Stimulated activated CD8-positive, alpha-beta memory T cell treated with anti-CD3 and anti-CD28 coated beads, Interleukin-15, amount 100 ng/mL, for 24 hours (primary cell): ENCODE measurements around the gene STAC2.
A peak's percentile ranks its signal among the peaks of the same experiment; 100 is the strongest.

ENCODE experiments used
- DNase-seq: peaks from one replicate; pipeline ENCODE4 v3.0.0-alpha.2; 2020; ENCODE audit warnings: low read depth

STAC2 gene

DNA sequence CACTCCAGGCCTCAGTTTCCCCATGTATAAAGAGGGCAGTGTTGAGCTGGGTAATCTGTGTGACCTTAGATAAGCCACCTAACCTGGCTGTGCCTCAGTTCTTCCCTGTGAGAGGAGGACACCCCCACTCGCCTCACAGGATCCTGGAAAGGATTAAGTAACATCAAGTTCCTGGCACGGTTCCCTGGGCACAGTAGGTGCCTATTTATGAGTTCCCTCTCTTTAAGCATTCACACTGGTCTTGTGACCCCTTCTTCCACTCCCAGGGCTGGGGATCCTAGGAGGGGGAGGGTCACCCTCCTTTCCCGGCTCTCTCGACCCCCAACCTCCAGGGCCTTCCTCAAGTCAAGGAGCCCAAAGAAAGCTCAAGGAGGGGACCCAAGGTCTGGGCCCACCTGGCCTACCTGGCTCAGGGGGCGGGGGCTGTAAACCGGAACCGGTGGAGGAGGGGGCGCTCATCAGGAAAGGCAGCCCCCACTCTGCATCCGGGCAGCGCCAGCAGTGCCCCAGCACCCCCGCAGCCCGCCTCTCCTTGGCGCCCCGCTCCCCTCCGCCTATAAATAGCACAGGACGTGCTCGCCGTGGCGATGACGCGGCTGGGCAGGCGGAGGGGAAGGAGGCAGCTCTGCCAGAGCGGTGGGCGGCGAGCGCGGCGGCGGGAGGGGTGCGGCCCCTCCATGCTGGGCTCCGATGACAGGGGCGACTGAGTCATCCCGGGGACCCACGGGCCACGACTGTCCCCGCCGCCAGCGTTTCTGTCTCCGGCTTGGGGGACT is 16.2 kb downstream of the STAC2 start:
- DNase-seq: peak; percentile 38

DNA sequence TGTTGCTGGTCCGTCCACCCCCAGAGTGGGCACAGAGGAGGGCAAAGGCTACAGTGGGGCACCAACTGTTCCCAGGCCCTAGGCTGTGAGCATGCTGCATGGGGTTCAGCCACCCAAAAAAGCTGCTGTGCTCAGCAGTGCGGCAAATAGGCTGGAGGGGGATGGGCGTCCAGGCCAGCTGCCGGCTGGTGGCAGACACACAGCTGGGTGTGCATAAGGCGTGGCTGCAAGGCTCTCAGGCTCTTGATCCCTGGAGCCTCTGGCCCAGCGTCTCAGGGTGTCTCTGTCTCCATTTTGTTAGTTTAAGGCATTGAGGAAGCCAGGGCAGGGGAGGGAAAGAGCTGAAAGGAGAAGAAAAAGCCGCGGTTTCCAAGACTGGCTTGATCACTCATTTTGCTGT is 16.9 kb downstream of the STAC2 start:
- no peak for DNase-seq

GRCh38 chr17:39208136-39208535 is 17.6 kb downstream of the STAC2 start:
- DNase-seq: no peak

DNA sequence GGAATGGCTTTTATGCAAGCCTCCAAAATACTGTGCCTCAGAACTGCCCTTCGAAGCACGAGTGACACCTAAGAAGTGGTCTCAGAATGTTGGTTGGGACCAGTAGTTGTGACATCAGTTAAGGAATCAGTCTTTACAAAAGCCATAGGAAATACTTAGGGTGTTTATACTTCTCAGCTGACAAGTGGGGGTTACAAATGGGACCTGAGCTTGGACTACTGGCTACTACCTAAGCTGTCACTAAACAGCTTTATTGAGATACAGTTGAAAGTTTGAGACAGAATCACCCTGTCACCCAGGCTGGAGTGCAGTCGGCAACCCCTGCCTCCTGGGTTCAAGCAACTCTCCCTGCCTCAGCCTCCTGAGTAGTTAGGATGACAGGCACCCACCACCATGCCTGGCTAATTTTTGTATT is 20.6 kb downstream of the STAC2 start:
- no peak for DNase-seq

GRCh38 chr17:39204245-39204644 is 21.5 kb downstream of the STAC2 start:
- no peak for DNase-seq

DNA sequence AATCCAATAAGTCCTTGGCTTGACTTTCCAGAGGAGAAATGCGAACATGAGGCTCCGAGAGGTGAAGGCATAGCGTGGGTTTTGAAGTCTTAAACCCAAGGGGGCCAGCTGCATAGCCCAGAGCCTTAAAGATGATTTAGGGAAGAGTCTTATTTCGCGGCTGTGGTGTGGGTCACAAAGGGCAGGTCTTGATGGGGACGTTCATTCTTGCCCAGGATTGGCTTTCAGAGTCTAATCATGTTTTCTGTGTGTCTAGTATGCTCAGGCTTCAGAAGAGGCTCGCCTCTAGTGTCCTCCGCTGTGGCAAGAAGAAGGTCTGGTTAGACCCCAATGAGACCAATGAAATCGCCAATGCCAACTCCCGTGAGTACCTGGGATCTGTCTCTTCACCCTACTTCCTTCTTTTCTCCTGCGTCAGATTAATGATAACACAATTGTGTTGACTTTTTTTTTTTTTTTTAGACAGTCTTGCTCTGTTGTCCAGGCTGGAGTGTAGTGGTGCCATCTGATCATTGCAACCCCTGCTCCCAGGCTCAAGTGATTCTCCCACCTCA is 24.7 kb downstream of the STAC2 start:
- no peak for DNase-seq

DNA sequence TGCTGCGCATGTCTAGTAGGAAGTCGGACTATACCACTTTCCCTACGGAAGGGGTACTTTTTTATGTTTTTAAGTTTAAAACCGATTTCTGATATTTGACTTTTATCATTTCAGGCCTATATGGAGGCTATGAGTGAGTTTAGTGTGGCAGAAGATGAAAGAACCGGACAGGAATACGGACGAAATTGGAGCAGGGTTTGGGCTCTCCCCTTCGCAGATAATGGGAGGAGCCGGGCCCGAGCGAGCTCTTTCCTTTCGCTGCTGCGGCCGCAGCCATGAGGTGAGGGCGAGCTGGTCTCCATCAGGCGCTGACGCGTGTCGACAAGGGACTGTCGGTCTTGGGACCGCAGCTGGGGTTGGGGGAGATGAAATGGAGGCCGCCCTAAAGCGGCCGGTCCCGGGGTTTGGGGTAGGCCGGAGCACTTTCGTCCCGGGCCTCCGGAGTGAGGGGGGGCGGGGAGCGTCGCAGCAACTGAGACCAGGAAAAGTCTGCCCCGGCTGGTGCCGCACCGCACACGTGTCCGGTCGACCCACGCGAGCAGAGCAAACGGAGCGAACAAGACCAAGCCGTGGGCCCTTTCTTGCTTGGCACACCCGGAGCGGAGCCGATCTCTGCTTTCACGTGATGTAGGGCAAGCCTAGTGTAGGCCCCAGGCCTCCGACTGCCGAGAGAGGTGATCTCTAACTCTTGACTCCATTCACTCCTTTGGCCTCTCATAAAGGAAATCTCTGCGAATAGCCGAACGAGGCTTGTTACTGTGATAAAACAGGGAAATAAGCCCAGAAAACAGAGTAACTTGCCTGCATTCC is 25.5 kb downstream of the STAC2 start, which contains the start of gene RPL19:
Gene RPL19, plus strand, starts transcription at position 214 of the 810 bp plus-strand sequence. Its CDS starts 62 bp downstream, at position 276.
- peak; percentile 64 for DNase-seq

- DNase-seq: peak; percentile 63
Measured at GRCh38 chr17:39199820-39200069, 26.0 kb downstream of the STAC2 start.

GRCh38 chr17:39198186-39198566 is 27.6 kb downstream of the STAC2 start:
- DNase-seq: no peak

DNA sequence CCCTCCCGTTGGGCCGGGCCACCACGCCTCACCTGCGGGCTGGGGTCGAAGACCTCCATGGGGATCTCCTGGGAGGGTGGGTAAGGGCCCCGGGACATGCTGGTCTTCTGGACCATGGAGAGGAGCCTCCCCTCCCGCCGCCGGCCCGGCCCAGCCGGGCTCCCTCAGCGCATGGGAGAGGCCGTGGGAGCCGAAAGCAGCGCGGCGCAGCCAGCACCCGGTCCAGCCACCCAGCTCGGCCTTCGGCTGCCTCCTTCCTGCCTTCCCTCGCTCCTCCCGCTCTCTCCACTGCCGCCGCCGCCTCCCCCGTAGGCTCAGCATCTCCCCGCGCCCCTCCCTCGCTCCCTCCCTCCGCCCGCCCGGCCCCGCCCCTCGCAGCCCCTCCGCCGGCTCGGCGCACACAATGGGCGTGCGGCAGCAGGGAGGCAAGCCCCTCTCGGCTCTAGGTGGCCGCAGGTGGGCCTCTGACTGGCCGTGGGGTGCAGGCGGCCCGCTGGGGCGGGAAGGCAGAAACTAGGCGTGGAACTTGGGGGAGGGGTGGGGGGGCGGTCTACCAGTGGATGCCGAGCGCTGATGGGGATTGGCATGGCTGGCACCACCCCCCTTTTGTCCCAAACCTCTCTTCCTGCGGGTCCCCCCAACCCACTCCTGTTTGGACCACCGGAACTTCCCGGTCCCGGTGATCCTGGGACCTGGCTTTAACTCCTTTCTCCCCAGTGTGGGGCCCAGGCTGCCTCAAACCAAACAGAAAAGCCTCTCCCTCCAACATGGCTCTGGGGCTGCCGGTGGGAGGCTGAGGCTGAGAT is 28.2 kb downstream of the STAC2 start, which contains the start of gene CACNB1:
Gene CACNB1, minus strand, starts transcription at position 290 of the 806 bp plus-strand sequence. Its CDS starts 174 bp downstream, at position 116.
- DNase-seq: peak; percentile 34

GRCh38 chr17:39196808-39197291 is 28.9 kb downstream of the STAC2 start:
- no peak for DNase-seq

DNA sequence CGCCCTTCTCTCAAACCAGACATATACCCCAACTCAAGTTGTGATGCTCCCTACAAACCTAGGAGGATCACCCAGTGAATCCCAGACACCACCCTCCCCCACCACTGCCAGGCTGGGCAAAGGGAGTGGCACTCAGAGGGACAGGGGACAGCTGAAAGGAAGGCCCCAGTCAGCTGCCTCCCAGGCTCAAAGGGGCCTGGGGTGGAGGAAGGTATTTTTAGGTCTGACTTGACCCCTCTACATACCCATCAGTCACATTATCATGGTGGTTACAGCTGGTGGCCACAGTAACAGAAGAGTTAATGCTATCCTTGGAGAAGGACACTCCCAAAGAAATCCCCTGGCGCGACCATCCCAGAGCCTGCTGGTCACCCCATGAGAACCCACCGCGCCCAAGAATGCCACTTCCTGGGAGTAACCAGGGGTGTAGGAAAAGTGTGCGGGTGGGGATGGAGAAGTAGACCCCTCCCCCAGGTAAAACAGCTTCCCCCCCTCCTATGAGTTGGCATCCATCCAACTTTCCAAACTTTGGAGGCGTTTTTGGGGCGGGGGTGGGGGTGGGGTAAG is 29.4 kb downstream of the STAC2 start:
- no peak for DNase-seq

DNA sequence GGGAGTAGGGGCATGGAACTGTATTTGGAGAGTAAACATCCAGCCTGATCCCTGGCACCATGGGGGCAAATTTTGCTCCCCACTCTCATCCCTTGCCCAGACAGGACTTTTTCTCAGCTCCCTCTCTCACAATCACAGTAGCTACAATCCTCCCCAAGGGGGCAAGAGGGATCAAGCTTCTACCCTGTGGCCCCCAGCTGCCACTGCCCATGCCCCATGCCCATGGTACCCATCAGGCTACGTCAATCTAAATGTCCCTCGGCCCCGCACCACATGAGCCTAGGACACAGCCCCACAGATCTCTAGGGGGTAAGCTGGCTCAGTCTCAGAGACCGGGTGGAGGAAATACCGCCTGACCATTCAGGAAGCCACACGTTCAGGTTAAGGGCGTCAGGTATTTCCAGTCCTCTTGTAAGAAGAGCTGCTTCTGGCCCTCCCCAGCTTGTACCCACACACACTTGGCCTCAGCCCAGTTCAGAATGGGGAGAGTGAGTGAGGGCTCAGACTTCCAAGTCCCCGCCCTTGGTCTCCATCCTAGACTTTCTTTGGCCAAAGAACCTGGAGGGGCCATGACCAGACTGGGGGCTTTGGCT is 30.1 kb downstream of the STAC2 start:
- no peak for DNase-seq

DNA sequence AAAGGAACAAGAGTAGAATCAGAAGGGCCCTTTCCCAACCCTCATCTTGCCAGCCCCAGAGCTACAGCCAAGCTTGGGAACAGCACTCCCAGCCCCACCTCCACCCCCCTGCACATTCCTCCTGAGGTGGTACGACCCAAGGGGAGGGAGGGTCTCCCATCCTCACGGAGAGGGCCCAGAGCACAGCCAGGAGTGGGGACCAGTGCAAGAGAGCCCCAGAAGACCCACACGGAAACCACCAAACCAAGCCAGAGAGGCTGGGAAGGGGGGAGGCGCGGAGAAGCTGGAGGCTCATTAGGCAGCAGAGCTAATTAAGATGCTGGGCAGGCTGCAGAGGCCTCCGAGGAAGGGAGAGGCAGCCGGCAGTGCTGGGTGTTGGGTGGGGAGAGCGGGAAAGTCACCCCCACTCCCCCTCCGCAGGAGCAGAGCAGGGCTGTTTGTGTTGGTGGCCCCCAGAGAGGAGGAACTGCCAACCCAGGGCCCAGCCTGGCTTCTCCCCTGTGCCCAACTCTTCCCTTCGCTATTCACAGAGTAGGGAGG is 30.7 kb downstream of the STAC2 start:
- no peak for DNase-seq

DNA sequence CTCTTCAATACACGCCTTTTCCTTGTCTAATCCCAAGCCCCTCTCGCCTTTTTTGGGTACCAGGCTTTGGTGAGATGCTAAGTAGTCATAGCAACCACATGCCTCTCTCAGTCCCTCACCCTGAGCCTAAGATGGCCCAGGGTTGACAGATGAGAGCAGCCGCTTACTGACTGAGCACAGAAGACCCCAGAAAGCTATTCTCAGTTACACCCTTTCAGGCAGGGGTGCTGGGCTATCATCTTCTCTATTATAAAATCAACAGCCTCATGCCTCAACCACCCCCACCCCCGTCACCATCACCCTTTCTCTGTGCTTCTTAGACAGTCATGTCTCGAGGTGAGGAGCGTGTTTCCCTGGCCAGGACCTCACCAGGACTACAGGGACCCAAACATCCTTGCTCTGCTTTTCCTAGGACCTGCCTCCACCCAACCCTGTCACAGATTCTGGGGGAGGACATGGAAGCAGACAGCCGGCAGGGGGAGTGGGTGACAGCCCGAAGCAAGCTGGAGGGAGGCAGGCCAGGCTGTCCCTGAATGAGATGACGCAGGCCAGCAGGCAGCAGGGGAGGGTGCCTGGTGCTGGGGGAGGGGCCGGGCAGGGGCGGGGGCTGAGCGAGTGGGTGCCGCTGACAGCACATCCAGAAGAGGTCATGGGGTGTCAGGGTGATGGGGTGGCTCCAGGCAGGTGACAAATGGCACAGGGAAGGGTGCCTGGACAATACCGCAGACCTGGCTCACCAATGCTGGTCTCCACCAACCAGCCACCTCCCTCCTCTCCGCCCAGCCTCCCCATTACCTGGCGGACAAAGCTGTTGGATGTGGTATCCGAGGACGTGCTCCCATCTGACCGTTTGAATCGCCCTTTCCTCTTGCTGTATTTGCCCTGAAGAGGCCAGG is 31.4 kb downstream of the STAC2 start:
- DNase-seq: no peak

DNA sequence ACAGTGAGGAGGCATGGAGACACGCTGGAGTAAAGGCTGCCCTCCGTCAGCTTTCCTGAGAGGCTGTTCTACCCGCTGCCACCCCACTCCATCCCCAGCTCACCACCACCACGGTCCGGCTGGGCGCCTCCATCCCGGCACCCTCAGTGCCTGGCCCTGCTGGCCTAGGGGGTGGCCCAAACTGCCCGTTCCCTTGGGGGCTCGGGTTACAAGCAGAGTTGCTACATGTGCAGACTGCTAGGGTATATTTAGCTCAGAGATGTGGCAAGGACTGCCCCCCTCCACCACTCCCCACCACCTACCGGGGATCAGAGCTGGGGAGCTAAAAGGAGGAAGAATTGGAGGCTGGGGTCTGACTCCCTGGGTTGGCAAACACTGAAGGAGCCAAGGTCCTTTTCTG is 32.4 kb downstream of the STAC2 start:
- no peak for DNase-seq

DNA sequence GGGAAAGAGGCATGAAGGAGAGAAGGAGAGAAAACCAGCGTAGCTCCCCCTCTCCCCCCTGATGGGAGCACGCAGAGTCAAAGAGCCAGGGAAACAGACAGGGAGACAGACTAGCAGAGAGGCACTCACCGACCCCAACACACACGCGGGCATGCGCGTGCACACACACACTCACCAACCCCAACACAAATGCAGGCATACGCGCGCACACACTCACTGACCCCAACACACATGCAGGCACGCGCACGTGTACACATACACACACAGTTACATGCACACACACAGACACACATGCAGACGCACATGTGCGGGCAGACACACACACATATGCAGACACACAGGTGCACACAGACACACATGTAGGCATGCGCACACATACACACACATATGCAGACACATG is 32.8 kb downstream of the STAC2 start:
- no peak for DNase-seq

DNA sequence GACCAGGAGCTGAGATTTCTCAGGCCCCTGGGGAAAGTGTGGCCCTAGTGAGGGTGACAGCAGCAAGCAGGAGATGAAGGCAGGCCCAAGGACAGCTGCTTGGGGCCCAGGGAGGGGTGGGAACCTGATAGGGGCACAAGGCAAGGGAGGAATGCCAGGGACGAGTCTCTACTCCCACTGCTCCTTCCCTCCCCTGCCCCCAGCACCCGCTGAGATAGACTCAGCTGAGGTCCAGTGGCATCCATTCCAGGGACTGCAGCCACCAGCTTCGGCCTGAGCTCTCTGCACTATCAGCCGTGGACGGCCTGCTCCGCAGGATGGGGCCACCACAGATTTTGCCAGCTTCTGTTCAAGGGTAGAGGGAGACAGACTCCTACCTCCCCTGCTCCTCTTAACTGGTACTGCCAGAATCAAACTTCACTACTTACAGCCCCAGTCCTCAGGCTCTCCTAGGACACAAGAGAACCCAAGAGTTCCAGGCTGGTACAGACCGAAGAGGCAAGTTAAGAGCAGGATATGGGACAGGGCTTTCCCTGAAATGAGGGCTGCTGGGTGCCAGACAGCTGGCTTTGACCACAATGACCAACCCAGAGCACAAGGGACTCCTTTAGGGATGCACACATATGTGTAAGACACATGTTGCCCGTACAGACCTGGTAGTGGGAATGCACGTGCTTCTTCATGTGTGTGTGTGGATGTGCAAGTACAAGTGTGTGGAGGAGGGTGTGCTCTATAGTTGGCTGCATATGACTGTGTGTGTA is 33.8 kb downstream of the STAC2 start:
- no peak for DNase-seq

DNA sequence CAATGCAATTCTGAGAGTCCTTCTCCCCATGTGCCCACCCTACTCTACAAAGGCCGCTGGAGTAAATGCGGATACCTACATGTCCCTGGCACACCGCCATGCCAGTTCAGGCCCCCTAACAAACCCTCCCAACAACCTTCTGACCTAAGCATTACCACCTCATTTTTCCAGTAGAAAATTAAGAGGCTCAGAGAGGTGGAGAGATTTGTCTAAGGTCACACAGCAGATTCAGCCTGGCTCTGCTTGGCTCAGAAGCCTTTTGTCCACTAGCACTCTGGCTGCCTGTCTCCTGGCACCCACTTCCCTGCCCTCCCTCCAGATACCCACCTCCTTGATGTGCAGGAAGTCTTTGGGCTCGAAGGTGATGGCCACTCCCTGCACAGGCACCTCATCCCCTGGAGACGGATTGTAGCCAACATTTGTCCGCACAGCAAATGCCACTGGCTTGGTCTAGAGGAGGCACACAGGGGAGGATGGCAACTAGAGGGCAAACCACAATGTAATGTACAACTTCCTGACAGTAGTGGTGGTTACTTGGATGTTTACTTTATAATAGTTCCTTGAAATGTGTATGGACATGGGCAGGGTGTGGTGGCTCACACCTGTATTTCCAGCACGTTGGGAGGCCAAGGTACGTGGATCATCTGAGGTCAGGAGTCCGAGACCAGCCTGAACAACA is 38.5 kb downstream of the STAC2 start:
- no peak for DNase-seq
